NCI-H69 (cell line): ENCODE results near the gene UBE3D.
A peak's percentile ranks its signal among the peaks of the same experiment; 100 is the strongest.
"Not testable (repeated sequence)": the region's sequence is repeated elsewhere in the genome, so short reads cannot be mapped to it uniquely, and the experiment has no call there.

Experiments
- DNase-seq: peaks from one replicate; lab custom pipeline; 2025; lab: John Stamatoyannopoulos, UW

The UBE3D gene

DNA sequence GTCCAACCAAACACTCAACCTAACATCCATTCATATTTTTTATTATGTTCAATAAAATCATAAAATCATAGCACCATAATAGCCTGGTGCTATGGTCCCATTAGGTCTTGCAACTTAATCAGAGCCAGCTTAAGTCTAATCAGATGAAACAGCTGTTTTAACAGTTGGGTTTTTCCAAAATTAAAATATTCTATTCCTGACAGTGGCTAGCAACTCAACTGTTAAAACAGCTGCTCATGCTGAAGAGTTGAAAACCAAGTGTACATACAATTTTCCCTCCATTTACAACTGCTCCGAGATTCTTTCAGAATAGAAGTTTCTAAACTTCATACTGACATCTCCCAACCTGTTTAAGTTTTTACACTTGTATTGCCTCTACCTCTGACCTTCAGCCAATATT, 89.5 kb downstream of the UBE3D start:
- DNase-seq: no peak

GRCh38 chr6:82971877-82972460, 93.7 kb downstream of the UBE3D start:
- DNase-seq: no peak

DNA sequence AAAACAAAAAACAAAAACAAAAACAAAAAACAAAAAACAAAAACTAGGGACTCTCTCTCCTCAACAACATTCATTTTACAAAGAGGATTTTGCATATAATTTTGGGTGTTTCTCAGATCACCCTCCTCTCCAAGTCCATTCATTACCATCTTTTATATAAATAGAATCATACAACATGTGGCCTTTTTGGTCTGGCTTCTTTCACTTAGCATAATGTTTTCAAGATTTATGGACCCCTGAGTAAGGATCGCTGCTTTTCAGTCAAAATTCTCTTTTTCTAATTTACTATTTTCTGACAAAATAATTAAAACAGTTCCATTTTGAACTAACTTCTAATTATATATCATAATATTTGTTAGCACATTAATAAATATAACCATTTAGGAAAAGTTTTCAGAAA, 94.8 kb downstream of the UBE3D start:
- no peak for DNase-seq

GRCh38 chr6:82968708-82969107, 96.9 kb downstream of the UBE3D start:
- DNase-seq: no peak

DNA sequence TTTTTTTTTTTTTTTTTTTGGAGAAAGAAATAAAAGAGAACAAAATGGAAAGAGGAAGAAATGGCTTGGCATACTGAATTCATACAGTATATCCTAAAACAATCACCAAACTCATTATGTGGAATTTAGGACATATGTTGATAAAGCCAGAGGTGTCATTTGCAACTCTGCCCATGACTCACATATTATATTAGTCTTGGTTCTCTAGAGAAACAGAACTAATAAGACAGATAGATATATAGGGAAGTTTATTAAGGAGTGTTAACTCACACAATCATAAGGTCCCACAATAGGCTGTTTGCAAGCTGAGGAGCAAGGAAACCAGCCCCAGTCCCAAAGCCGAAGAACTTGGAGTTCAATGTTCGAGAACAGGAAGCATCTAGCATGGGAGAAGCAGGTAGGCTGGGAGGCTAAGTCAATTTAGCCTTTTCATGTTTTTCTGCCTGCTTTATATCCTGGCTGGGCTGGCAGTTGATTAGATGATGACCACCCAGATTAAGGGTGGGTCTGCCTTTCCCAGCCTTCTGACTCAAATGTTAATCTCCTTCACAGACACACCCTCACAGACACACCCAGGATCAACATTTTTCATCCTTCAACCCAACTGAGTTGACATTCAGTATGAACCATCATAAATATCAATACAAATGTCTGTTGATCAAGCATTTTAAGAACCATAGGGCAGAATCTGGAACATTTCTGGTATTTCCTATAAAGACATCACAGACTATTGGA, 102.3 kb downstream of the UBE3D start:
- no peak for DNase-seq

DNA sequence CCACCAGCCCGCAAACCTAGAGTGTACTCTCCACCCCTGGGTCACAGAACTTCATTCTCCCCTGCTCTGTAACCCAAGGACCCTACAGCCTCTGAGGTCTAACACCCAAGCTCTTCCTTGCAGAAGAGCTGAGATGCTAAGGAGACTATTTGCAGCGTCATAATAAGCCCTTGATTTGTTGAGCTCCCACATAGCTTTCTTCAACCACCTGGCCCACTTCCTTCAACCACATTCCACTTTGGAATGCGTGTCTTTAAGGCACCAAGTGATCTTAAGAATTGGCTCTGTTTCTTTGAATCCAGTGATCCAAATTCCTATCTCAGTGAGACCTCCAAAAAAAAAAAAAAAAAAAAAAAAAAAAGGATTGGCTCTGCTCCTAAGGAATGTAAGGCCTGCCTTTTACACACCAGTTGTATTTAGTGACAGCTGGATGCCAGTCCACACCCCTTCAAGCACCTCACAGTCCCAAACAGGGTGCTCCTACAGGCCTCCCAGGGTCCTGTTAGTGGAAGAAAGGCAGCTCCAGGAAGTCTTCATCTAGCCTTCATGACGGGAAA, 106.2 kb downstream of the UBE3D start:
- DNase-seq: no peak

DNA sequence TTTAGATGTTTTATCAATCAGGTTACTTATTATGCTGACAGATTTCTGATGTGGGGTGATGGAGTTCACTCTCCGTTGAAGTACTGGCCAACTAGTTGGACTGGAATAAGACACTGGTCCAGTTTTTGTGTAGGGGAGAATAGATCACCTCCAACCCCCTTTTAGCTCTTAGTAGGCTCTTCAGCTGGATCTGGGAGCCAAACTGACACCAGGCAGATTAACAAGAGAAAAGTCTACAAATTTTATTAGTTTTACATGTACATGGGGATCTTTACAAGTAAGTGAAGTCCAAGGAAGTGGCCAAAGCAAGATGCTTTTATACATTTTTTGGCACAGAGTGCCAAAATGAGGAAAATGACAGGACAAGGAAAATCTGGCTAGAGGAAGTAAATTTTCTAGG, 107.1 kb downstream of the UBE3D start:
- DNase-seq: no peak

DNA sequence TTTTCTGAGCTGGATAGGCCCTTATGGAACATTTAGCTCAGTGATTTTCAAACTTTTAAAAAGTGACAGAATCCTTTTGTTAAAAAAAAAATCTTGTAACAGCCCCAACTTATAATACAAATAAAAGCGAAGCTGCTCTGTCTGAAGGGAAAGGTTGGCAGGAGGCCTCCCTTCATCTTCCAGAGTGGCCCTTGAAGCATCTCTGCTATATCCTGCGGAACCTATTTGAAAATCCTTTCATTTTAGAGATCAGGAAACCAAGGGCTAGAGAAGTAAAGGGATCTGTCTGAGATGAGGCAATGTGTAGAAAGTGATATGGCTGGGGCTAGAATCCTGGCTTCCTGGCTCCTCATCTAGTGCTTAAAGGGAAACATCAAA, 107.8 kb downstream of the UBE3D start:
- no peak for DNase-seq

GRCh38 chr6:82957171-82957867, 108.3 kb downstream of the UBE3D start:
- no peak for DNase-seq

DNA sequence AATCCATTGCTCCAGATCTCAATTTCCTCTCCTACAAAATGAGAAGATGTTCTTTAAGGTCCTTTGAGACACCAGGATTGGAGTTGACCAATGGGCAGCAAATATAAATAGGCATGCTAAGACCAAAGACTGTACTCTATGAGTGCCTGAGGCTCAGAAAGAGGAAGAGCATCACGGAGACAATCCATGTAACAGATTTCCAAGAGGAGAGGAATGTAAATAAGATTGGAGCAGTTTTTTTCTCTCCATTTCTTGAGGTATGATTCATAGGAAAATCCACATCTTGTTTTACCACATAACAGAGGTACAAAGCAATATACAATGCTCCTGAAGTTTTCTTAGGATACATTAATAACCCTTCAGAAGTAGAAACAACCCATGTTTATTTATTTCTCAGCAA, 109.8 kb downstream of the UBE3D start:
- no peak for DNase-seq

GRCh38 chr6:82954937-82955577, 110.6 kb downstream of the UBE3D start:
- no peak for DNase-seq

GRCh38 chr6:82954356-82954755, 111.3 kb downstream of the UBE3D start:
- DNase-seq: no peak

GRCh38 chr6:82953871-82954270, 111.8 kb downstream of the UBE3D start:
- DNase-seq: no peak

- no peak for DNase-seq
These were observed 113.7 kb downstream of the UBE3D start for GRCh38 chr6:82951935-82952334.

GRCh38 chr6:82951389-82951788, 114.3 kb downstream of the UBE3D start:
- no peak for DNase-seq

DNA sequence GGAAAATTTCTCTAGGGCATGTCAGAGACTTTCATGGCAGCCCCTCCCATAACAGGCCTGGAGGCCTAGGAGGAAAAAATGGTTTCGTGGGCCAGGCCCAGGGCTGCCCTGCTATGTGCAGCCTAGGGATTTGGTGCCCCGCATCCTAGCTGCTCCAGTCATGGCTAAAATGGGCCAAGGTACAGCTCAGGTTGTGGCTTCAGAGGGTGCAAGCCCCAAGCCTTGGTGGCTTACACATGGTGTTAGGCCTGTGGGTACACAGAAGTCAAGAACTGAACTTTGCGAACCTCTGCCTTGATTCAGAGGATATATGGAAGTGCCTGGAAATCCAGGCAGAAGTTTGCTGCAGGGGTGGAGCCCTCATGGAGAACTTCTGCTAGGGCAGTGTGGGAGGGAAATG, 134.7 kb downstream of the UBE3D start:
- not testable (repeated sequence) for DNase-seq

DNA sequence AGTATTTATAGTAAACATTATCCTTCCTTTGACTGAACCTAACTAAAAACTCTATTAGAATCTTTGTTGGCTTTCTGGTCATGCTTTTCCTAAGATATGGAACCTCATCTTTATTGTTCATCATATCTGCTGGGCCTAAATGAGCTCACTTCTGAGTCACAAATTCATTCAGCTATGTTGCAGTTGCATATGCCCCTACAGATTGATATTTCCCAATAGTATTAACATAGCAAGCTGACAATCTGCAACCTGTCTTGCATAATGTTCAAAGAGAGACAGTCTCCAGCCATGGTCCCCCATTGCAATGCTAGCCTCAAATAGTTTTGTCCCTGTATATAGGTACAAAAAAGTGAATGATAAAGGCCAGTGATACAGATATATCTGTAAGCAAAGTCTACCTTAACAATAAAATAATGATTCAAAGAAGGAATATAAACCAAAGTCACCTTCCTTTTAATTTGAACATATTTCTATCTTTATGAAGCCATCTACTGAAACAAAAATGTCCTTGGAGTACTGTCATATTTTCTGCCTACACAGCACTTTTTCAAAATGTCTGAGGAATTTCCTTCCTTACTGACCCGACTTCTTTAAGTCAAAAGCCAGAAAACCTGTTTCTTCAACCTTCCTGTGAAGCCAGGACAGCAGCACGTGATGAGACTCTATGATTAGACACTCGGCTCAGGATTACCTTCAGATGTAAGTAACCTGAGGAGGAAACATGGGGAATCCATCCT, 140.7 kb downstream of the UBE3D start:
- DNase-seq: no peak

GRCh38 chr6:82921258-82921657, 144.4 kb downstream of the UBE3D start:
- DNase-seq: no peak

GRCh38 chr6:82917346-82918064, 148.1 kb downstream of the UBE3D start:
- DNase-seq: peak; percentile 15

GRCh38 chr6:82915666-82916065, 150.0 kb downstream of the UBE3D start:
- no peak for DNase-seq

DNA sequence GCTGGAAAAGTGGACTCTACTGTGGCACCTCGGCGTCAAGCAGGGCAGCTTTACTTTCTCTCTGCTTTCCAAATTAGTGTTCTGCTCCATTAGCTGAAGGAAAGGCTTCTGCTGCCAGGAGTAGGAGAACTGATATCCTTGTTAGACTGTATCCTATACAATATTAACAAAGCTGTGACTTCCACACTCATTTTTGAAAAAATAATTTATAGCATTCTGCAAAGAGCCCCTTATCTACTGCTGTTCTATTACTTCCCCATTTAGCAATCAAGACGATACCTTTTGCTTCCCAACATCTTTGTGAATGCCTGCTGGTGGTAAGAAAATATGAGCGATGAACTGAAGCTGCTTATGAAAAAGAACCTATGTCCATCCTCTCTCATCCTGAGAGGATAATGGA, 151.1 kb downstream of the UBE3D start:
- no peak for DNase-seq
